HG03095 (cell line): ENCODE measurements around the gene HSFX3.
"Not testable (repeated sequence)": the region's sequence is repeated elsewhere in the genome, so short reads cannot be mapped to it uniquely, and the experiment has no call there.

ENCODE experiments used
- ATAC-seq: cut with Tn5 transposase; IDR thresholded peaks from one replicate; pipeline ENCODE4 v1.9.1; 2021; ENCODE audit warnings: moderate library complexity; ENCODE audit not compliant: unreplicated experiment

The HSFX3 gene

GRCh38 chrX:149518236-149518635 is 31.5 kb downstream of the HSFX3 start:
- no peak for ATAC-seq

DNA sequence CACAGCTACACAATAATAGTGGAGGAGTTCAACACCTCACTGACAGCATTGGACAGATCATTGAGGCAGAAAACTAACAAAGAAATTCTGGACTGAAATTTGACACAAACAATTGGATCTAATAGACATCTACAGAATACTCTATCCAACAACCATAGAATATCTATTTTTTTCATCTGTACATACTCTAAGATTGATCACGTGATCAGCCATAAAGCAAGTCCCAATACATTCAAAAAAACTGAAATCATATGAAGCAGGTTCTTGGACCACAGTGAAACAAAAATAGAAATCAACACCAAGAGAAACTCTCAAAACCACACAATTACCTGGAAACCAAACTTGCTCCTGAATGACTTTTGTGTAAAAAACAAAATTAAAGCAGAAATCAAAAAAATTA is 32.4 kb downstream of the HSFX3 start:
- ATAC-seq = no peak

GRCh38 chrX:149516604-149517003 is 33.1 kb downstream of the HSFX3 start:
- no peak for ATAC-seq

- ATAC-seq = no peak
Observed at GRCh38 chrX:149515954-149516602, 33.6 kb downstream of the HSFX3 start.

DNA sequence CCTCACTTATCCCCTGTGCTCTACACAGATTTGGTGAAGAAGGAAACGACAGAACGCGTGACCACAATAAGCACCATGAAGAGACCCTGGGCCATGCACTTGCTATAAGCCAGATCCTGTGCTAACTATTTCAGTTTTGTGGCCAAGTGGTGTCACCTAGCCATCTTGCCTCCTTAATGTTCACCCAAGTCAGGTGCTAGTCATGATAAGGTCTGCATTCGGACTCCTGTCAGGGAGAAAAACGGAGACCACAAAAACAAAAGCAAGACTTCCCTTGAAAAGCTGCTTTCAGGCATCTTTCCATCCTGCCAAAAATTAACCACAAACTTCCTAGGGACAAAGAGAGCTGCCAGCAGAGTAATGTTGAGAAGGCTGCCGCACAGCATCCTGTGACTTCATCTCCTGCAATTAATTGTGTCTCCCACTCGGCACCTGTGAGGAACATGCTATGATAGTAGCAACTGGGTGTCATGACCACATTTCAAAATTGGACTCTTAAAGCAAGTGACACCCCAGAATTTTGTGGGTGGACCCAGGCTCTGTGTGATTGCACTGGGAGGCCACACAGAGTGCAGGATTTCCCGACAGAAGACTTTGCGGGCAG is 35.8 kb downstream of the HSFX3 start:
- ATAC-seq = no peak

- peak; percentile 78 for ATAC-seq
Observed at GRCh38 chrX:149512225-149512885, 37.4 kb downstream of the HSFX3 start.

DNA sequence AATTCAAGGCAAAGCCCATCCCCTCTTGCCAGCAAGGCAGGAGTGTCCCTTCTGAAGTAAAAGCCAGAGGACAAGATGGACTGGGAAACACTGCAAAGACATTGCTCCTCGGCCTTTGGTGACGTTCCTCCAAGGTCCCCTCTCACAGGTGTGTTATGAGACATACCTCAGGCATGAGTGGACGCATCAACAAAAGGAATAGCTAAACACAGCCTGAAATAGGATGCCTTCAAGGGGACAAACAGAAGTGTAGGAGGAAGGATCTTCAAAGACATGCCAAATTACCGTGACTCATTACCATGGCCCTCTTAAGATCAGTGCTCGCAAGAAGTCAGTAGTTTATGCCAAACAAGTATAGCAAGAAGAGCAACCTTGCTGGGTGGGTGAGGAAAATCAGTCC is 38.6 kb downstream of the HSFX3 start:
- ATAC-seq = no peak

DNA sequence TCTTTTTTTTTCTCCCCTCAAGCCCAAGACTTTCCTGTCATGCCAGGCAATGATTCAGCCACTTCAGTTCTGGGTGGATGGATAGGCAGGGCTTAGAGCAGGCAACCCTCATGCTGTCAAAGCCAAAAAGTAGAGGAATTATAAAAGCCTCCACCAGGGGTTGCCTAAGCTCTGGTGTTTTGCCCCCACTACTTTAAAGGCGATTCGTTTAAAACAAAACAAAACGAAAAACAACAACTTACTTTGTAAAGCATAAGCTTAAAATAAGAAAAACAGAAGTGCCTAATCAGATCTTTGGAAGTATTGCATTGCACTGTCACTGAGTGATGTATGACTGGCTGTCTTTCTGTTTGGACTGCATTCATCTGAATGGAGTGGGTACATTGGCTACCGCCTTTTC is 39.3 kb downstream of the HSFX3 start:
- ATAC-seq = no peak

DNA sequence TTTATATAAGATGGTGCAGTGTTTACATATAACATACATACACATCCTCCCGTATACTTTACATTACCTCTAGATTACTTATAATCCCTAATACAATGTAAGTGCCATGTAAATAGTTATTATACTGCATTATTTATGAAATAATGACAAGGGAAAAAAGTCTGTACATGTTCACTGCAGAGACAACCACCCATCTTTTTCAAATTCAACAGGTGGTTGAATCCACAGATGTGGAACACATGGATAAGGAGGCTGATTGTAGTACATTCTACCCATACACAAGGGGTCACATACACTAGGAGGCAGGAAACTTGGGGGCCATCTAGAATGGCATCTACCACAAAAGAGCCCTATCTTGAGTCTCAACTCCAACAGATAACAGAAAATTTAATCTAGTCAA is 41.3 kb downstream of the HSFX3 start:
- no peak for ATAC-seq

- ATAC-seq = no peak
Observed at GRCh38 chrX:149506349-149506748, 43.4 kb downstream of the HSFX3 start.

- no peak for ATAC-seq
Observed at GRCh38 chrX:149505671-149506070, 44.1 kb downstream of the HSFX3 start.

DNA sequence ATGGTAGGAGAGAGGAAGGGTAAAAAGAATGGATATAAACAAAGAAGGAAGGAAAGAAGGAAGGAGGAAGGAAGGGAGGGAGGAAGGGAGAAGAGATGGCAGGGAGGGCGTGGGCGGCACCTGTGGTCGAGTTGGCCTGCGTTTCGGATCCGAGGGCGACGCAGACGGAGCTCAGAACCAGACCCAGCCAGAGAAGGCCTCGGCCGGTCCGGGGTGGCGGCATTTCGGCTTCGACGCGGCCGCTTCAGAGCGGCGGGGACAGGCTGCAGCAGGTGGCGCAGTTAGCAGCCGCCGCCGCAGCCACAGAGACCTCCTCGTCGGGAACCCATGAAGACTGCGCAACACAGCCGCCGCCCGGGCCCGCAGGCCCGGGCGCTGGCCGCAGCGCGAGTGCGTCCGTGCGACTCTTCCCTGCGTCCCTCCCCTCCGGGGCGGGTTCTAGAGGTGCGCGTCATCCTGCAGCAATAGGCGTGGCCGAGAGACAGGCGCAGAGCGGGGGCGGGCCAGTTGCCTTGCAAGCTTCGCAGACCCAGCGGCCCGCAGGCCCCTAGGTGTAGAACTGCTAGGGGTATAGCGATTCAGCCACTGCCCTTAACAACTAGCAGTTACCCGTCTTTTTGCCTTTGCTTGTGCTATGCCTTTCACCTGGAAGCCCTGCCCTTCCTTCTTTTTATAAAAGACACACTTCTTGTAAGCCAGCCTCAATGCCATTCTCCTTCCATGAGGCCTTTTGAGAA is 44.6 kb downstream of the HSFX3 start, which contains the start of gene IDS:
TSS of gene IDS (minus strand) at position 392 of the 737 bp plus-strand sequence. CDS start at position 223, 169 bp downstream.
- peak; percentile 76 for ATAC-seq

DNA sequence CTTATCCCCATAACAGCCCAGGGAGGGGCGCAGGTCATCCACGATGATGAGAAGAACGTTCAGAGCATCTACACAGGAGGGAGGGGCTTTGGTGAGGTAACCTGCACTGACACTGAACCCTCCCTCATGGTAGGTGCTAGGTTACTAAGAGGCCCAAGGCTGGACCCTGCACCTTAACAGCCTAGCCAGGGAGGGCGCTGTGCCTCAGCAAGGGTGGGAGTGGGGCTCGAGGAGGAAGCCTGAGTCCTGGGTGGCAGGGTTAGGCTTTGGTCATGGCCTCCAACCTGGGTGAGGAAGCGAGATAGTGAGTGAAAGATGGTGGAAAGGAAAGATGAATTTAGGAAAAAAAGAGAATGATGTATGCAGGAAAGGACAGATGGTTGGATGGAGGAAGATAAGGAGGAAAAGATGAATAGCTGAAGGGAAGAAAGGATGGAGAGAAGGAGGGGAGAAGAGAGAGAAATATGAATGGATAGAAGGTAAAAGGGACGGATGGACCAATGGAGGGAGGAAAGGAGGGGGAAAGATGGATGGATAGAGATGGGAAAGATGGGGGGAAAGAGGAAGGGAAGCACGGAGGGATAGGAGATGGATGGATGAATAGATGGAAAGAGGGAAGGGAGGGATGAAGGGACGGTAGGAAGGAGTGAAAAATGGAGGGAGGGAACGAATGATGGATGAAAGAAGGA is 45.4 kb downstream of the HSFX3 start:
- ATAC-seq = peak; percentile 42

DNA sequence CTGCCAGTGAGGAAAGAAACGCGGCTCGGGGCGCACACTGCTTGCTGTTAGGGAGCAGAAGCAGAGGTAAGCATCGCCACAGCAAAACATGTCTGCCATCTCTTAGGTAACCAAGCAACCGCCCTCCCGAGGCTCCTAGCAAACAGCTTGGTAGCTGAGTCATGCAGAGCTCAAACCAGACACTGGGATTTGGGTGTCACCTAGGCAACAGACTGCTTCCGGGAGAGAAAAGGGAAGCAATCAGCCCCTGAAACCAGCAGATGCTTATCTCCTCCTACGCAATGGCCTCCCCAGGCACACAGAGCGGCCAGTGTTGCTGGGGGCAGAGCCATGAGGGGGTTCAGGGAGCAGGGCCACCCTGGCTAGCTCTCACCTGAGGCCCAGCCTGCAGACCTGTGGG is 46.3 kb downstream of the HSFX3 start:
- peak; percentile 63 for ATAC-seq

DNA sequence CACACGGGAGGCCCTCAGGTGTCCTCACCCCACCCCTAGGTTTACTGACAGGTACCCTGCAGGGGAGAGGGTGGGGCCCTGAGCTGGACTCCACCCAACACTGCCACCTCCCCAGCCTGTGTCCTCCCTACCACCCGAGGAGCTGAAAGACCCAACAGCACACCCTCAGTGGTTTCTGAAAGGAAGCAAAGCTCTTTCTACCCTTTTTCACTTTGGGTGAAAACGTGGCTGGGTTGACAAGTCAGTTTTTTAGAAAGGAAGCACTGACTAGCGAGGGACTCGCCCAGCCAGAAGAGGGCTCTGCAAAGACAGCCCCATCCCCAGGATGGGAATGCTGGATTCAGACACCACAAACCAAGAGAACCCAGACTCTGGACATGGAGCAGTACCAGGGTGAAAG is 46.8 kb downstream of the HSFX3 start:
- not testable (repeated sequence) for ATAC-seq

DNA sequence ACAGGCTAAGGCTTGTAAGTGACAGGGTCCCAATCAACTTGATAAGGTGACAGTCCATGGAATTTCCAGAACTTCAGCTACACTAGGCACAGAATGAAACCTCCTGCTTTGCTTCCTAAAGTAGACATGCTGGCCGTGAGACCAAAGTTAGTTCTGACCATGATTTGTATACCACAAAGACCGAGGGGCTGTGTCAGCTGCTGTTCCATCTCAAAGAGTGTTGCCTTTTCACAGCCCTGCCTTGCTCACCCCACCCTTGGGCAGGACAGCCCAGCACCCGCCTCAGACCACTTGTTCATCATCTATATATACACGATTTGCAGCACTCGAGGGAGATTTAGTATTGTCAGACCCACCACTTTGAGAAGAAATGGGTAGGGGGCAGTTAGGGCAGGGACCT is 50.0 kb downstream of the HSFX3 start:
- ATAC-seq = no peak

DNA sequence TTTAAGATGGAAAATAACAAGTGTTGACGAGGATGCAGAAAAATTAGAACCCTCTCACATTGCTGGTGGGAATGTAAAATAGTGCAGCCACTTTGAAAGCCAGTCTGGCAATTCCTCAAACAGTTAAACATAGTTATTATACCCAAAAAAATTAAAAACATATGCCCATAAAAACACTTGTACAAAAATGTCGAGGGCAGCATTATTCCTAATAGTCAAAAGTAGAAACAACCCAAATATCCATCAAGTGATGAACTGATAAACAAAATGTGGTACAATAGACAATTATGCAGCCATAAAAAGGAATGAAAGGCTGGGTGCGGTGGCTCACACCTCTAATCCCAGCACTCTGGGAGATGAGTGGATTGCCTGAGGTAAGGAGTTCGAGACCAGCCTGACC is 51.0 kb downstream of the HSFX3 start:
- no peak for ATAC-seq
